Adrenal gland (tissue), 12 donors: ENCODE data around the gene ATG16L1. TPM values are rescaled to one million over a fixed set of nuclear protein-coding genes. Genes with fewer than 3 reads are reported as not detected.

ENCODE experiments used
- DNase-seq, 7 donors: peaks; one replicate each; pipeline ENCODE4 v3.0.0-alpha.2; 2019 to 2020
- H3K27ac ChIP-seq, 5 donors: fragments of 200-600 bp; sonication (generic) in 4 of 5; 1 replicate in 3 of 5; 2 replicates in 2 of 5; pipeline versions ENCODE4 v1.5.1 to v1.8.0; 2016 to 2020; ENCODE audit warnings: mild to moderate bottlenecking in 1 of 5
- H3K27me3 ChIP-seq: fragments of 200-600 bp; 2 replicates; pipeline ENCODE4 v1.8.0; 2021
- H3K36me3 ChIP-seq, 2 donors: fragments of 200-600 bp; replicated peaks in 1 of 2; 1 replicate in 1 of 2; 2 replicates in 1 of 2; pipeline versions ENCODE4 v1.5.1 to v1.8.0; 2018 to 2022
- H3K4me1 ChIP-seq, 2 donors: fragments of 200-600 bp; replicated peaks in 1 of 2; 1 replicate in 1 of 2; 2 replicates in 1 of 2; pipeline versions ENCODE4 v1.5.1 to v1.8.0; 2018 to 2021
- H3K4me3 ChIP-seq, 4 donors: fragments of 200-600 bp; sonication (generic) in 3 of 4; one replicate each; pipeline ENCODE4 v1.5.1; 2016 to 2018
- H3K9me3 ChIP-seq, 3 donors: fragments of 200-600 bp; sonication (generic) in 1 of 3; replicated peaks in 1 of 3; 1 replicate in 2 of 3; 2 replicates in 1 of 3; pipeline versions ENCODE4 v1.5.1 to v1.8.0; 2016 to 2021
- CTCF ChIP-seq, 6 experiments: fragments of 450-650 bp in 4 of 6; fragments of 200-600 bp in 2 of 6; sonication (generic) in 1 of 6; IDR thresholded peaks; 1 replicate in 5 of 6; 2 replicates in 1 of 6; pipeline versions ENCODE4 v1.5.1 to v1.8.0; 2016 to 2021; ENCODE audit warnings: antibody characterized with exemption in 6 of 6, mild to moderate bottlenecking in 2 of 6, moderate library complexity in 1 of 6
- POLR2A ChIP-seq, 2 donors: fragments of 450-650 bp; IDR thresholded peaks; one replicate each; pipeline ENCODE4 v1.6.1; 2017; ENCODE audit warnings: antibody characterized with exemption in 2 of 2, mild to moderate bottlenecking in 2 of 2, moderate library complexity in 1 of 2
- WGBS, 4 donors: extraction: QIAGEN DNeasy Blood & Tissue Kit in 2 of 4; methylation state at CpG; one replicate each; pipeline versions ENCODE4 v1.1.5 to v1.1.7; 2013 to 2017; 5-methylcytosine and 5-hydroxymethylcytosine counted together
- intact Hi-C, 2 donors: fragments of 100-400 bp; cut with DNase I; formaldehyde crosslinking; loops; one replicate each; pipeline versions ENCODE4 v1.14.1 to v1.15.0; 2022 to 2023
- polyA plus RNA-seq, 3 donors: library from polyadenylated mRNA; stranded (reverse); fragments of 200-250 nt in 2 of 3; fragments of 350-450 nt in 1 of 3; fragmentation: Illumina TruSeq in 1 of 3; extraction: RNeasy Lipid Tissue Mini Kit (QIAGEN cat#74804) in 1 of 3; gene quantifications; one replicate each; pipeline ENCODE4 v1.2.3, GENCODE V29; 2013 to 2014
- total RNA-seq, 9 donors: library from RNA; depleted of rRNA in 4 of 9; stranded (reverse); fragments of >200 nt in 4 of 9; fragments of 120-200 nt in 1 of 9; fragmentation: NEBNext Ultra II Directional in 1 of 9; extraction: Animal tissue kit (Norgen Biotek cat#: 25700) in 1 of 9; gene quantifications; one replicate each; pipeline versions ENCODE4 v1.1.0 to v1.2.4, GENCODE V29; 2013 to 2023
- donor health status: healthy with polysubstance abuse.
- donor health status: Bipolar disorder and iron deficiency.
- donor health status: DM: yes; HTN: yes; CAD: no.
- donor health status: DM: no; HTN: no; CAD: no.
- donor health status: DM: no; HTN: no; CAD: no.
- donor health status: DM: yes; HTN: yes; CAD: no.

Gene ATG16L1
- total and polyA plus RNA-seq, 12 donors, result 10.0 to 37.7 (median 22.1) TPM

DNA sequence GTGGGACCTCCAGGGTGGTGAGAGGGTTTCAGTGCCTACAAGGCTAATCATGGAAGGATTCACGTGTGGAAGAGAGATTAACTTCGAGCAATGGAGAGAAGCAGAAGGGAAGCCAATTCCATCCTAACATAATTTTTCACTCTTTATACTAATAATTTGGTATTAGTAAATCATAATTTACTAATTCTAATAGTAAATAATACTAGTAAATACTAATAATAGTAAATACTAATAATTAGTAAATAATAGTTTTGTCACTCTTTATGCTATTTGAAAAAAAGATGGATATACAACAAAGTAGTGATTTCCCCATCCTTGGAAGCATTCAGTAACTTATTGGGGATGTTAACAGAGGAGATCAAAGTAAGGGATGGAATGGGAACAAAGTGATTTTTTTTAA, 49.8 kb downstream of the ATG16L1 start:
- no peaks in the 10 kb centered on the region for H3K27me3 ChIP-seq
- no peaks in the 10 kb centered on the region for H3K9me3 ChIP-seq
- no peak overlapping the region for H3K4me3 ChIP-seq
- H3K27ac ChIP-seq, result no peak overlapping the region
- H3K4me1 ChIP-seq, result no peaks in the 10 kb centered on the region
- no peak for DNase-seq
- H3K36me3 ChIP-seq, result no peaks in the 10 kb centered on the region
- TF ChIP-seq CTCF (IDR thresholded peaks at IDR 0.05) (no peak), POLR2A (IDR thresholded peaks at IDR 0.05) (no peak)
- intact Hi-C loops, result no loop called here
- 82 to 88% (median 83%) methylated on average over 2 of the region's 2 CpGs for WGBS, 4 donors

DNA sequence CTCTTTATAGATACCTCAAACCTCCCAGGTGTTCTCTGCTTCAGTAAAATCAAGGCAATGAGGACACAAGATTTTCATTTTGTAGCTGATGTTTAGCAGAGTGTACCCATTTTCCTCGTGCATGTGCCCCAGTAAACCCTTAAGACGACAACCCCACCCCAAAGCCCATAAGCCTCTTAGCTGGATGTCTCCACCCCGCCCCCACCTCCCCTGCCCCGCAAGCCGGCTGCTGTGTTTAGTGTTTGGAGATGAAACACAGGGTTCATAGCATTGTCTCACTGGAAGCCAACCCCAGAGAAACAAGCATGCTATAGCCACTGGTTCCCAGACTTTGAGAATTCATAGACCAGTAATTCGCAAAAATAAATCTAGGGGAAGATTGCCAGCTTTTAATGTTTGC, 50.3 kb downstream of the ATG16L1 start:
- H3K27me3 ChIP-seq, result no peaks in the 10 kb centered on the region
- WGBS, 4 donors, result 59 to 77% (median 74%) methylated on average over 5 to 6 of the region's 6 CpGs
- H3K36me3 ChIP-seq, result no peaks in the 10 kb centered on the region
- H3K4me1 ChIP-seq, result no peaks in the 10 kb centered on the region
- no peak for DNase-seq
- no peaks in the 10 kb centered on the region for H3K9me3 ChIP-seq
- H3K4me3 ChIP-seq, result no peak overlapping the region
- intact Hi-C loops, result no loop called here
- TF ChIP-seq CTCF (IDR thresholded peaks at IDR 0.05) (no peak), POLR2A (IDR thresholded peaks at IDR 0.05) (no peak)
- no peak overlapping the region for H3K27ac ChIP-seq

GRCh38 chr2:233303252-233303651, 51.8 kb downstream of the ATG16L1 start:
- no peaks in the 10 kb centered on the region for H3K9me3 ChIP-seq
- TF ChIP-seq POLR2A (IDR thresholded peaks at IDR 0.05), result no peak
- TF ChIP-seq CTCF (IDR thresholded peaks at IDR 0.05), result no peak
- no peaks in the 10 kb centered on the region for H3K36me3 ChIP-seq
- WGBS, 4 donors, result 94 to 100% (median 96%) methylated on average over 3 of the region's 3 CpGs
- H3K4me3 ChIP-seq, result no peak overlapping the region
- intact Hi-C loops, result no loop called here
- no peaks in the 10 kb centered on the region for H3K27me3 ChIP-seq
- no peak overlapping the region for H3K27ac ChIP-seq
- no peak for DNase-seq
- peaks cover 0 to 6% of the 10 kb centered on the region in 2 donors for H3K4me1 ChIP-seq

- no peak for DNase-seq
- 57 to 71% (median 66%) methylated on average over 4 to 7 of the region's 7 CpGs for whole genome bisulfite sequencing, 4 donors
- Histone ChIP-seq H3K9me3 (no peaks in the 10 kb centered on the region), H3K36me3 (no peaks in the 10 kb centered on the region), H3K4me3 (no peak within 1 kb of the TSS), H3K27ac (no peak within 1 kb of the TSS), H3K4me1 (peaks cover 0 to 6% of the 10 kb centered on the region in 2 donors), H3K27me3 (no peaks in the 10 kb centered on the region)
- TF ChIP-seq POLR2A (IDR thresholded peaks at IDR 0.05), result no peak
- no peak for TF ChIP-seq CTCF (IDR thresholded peaks at IDR 0.05)
- intact Hi-C loops, result no loop called here
Observed at GRCh38 chr2:233307565-233307964, 56.1 kb downstream of the ATG16L1 start, which contains the start of gene SAG. Gene SAG (plus strand): TSS chr2:233307816. CDS start chr2:233309190, 1,374 bp downstream.
